Skin epidermis (tissue), 12 donors: ENCODE data around the gene DGCR2.

Experiments used
- H3K27ac ChIP-seq, 21 experiments: fragments of 200-600 bp; sonication (generic) in 11 of 21; one replicate each; pipeline ENCODE4 v1.5.0; 2020; ENCODE audit warnings: mild to moderate bottlenecking in 3 of 21, inconsistent platforms in 2 of 21, moderate library complexity in 2 of 21
- H3K4me3 ChIP-seq, 7 experiments: fragments of 200-600 bp; sonication (generic) in 2 of 7; one replicate each; pipeline ENCODE4 v1.5.0; 2020; ENCODE audit warnings: inconsistent platforms in 2 of 7, mild to moderate bottlenecking in 2 of 7, moderate library complexity in 1 of 7

DGCR2 gene

DNA sequence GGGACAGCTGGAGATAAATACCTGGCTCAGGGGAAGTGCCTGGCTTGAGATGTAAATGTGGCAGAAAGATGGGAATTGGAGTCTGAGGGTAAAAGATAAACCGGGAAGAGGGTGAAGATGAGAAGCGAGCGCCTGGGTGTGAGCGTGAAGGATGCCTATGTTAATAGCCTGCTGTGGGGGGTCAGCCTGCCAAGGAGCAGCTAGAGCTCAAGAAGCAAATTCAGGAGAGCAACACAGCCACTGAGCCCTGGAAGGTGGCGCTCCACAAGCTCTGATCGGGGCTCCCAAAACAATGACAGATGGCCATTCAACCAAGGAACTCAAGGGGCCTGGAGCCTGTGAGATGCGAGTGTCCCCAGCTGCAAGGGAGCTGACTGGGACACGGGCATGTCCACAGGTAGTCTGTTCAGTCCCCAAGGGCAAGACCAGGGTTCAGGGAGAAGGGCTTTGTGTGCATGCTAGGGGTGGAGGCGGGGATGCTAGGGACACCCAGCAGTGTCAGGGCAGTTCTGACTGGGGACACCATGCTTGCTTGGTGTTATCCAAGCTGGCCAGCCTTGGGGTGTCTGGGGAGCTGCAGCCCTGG is 25.1 kb upstream of the DGCR2 start:
- no peak overlapping the region for H3K4me3 ChIP-seq
- H3K27ac ChIP-seq = no peak overlapping the region

- Histone ChIP-seq H3K4me3 (no peak overlapping the region), H3K27ac (no peak overlapping the region)
Observed at GRCh38 chr22:19146215-19146968, 24.2 kb upstream of the DGCR2 start.

DNA sequence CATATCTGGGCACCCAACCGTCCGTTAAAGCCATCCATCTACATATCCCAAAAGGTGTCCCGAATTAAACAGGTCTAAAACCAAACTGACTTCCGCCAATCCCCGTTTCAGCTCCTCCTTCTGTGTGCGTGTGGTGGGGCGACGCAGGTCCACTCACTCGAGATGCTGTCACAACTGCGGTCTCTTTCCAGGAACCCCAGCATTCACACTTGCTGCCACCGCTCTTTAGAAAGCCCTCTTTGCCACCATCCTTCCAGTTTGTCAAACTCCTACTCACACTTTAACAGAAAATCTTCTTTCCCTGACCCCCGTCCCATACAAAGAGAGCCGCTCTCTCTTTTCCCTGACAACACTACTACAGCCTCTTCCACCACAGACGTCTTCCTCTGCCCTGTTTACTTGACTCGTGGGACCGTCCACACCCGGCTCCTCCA is 21.8 kb upstream of the DGCR2 start:
- H3K27ac ChIP-seq = peak overlapping the region in 20 of 21 experiments; percentile 2 to 92 (median 82)
- peak overlapping the region; percentile 47 to 97 (median 90) for H3K4me3 ChIP-seq

GRCh38 chr22:19143212-19143611 is 21.0 kb upstream of the DGCR2 start:
- Histone ChIP-seq H3K27ac (peak overlapping the region in 1 of 21 experiments; percentile 92), H3K4me3 (peak overlapping the region in 4 of 7 experiments; percentile 72 to 96 (median 90))

- no peak overlapping the region for H3K27ac ChIP-seq
Observed at GRCh38 chr22:19142394-19142793, 20.2 kb upstream of the DGCR2 start.

GRCh38 chr22:19139974-19140373 is 17.8 kb upstream of the DGCR2 start:
- H3K4me3 ChIP-seq = no peak overlapping the region
- peak overlapping the region in 1 of 21 experiments; percentile 2 for H3K27ac ChIP-seq

More at GRCh38 chr22:19142394-19142793, 20.2 kb upstream of the DGCR2 start:
- H3K4me3 ChIP-seq = no peak overlapping the region

DNA sequence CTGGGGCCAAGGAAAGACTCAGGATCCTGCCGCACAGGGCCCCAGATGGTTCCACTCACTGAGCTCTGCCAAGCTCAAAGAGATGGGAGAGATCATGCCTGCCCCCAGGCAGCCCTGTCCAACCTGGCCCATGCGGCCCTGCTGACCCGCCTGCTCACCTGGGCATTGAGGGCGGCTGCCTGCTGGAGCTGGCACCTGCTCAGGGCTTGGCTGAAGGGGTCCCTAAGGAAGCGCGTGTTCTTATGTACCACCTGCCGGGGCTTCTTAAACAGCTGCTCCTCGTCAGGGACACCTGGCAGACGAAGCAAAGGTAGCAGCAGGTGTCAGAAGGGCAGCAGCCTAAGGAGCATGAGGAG is 16.8 kb upstream of the DGCR2 start:
- Histone ChIP-seq H3K4me3 (no peak overlapping the region), H3K27ac (no peak overlapping the region)

DNA sequence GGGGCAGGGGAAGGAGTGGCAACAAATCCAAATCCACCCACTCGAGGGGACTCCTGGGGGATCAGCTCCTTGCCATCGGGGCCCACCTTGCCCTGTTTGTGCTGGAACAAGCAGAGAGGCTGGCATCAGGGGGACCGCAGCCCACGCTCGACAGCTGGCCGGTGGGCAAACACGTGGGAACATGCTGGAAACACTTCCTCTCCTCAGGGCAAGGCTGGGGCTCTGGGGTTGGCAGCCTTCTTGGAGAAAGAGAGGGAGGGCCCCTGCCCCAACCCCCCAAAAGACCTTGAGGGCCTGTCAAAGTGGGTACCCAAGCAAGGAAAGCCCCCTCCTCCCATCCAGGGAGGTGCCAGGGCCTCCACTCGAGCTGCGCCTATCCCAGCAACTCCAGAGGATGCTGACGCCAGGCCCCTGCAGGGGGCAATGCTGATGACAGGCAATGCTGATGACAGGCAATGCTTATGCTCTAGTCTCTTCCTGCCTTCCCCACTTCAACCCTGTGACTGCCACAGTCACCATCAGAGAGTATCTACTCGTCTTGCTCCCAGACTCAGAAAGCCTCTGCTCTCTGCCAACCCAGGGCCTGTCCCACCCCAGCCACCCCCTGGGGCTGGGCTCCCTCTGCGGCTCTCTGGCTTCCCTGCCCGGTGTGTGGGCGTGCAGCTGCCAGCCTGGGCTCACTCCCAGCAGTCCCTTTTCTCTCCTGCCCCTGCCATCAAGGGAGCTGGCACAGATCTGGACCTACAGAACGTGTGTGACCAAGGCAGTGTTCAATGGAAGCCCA is 16.2 kb upstream of the DGCR2 start:
- no peak overlapping the region for H3K4me3 ChIP-seq
- H3K27ac ChIP-seq = peak overlapping the region in 1 of 21 experiments; percentile 5

- Histone ChIP-seq H3K4me3 (no peak overlapping the region), H3K27ac (peak overlapping the region in 1 of 21 experiments; percentile 5)
Observed at GRCh38 chr22:19137384-19138216, 15.4 kb upstream of the DGCR2 start.

DNA sequence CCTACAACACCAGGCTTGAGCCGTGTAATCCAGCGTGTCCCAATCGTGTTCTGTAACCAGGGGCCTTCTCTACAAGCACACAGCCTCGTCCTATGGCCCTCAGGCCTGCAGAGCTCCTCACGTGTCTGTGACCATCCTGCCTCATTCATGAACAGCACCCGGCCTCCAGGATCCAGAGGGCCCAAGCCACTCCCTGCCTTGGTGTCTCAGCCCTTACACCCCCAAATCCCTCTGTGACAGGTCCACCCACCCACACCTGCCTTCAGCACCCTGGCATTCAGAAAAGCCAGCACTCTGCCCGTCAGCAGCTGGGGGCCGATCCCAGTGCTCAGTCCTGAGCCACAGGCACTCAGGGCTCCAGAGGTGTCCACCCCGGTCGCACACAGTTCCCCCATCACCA is 14.7 kb upstream of the DGCR2 start:
- H3K27ac ChIP-seq = no peak overlapping the region
- H3K4me3 ChIP-seq = no peak overlapping the region

DNA sequence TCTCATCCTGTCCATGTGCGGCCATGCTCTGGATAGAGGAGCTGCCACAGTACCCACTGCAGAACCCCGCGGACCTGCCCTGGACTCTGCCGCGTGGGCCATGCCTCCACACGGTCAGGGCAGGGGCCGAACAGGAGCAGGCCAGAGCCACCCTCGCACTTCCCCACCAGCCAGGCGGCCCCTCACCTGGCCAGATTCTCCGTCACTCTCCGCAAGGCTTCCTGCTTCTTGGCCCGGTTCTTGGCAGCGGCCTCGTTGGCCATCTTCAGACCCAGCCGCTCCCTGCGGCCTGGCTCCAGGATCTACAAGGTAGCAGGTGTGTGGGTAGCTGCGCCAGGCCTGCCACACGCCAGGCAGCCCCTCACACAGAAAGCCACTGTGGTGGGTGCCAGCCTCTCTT is 12.7 kb upstream of the DGCR2 start:
- Histone ChIP-seq H3K27ac (no peak overlapping the region), H3K4me3 (no peak overlapping the region)

DNA sequence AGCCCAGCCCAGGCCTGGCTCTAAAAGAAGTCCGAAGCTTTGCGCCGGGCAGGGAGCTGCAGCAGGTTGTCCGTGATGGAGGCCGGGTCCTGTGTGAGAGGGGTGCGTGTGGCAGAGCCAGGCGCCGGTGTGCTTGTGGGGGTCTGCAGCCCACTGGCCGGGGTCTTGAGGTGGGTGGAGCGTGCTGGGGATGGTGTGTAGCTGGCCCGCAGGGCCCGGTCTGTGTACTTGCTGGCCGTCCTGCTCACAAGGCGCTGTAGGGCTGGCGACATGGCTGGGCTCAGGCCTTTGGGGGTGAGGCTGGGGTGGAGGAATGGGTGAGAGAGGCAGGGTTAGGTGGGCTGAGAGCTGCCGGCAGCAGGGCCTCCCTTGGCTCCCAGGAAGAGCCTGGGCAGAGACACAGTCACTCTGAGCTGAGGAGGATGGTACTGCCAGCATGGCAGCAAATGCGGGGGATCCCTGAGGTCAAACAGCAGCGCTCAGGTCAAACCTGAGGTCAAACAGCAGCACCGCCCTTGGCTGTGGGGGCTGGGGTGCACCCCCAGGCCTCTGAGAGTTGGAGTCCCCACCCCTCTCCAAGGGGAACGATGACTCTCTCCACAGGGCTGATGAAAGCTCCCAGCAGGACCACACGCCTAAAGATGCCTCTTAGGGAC is 12.1 kb upstream of the DGCR2 start:
- Histone ChIP-seq H3K4me3 (no peak overlapping the region), H3K27ac (no peak overlapping the region)

DNA sequence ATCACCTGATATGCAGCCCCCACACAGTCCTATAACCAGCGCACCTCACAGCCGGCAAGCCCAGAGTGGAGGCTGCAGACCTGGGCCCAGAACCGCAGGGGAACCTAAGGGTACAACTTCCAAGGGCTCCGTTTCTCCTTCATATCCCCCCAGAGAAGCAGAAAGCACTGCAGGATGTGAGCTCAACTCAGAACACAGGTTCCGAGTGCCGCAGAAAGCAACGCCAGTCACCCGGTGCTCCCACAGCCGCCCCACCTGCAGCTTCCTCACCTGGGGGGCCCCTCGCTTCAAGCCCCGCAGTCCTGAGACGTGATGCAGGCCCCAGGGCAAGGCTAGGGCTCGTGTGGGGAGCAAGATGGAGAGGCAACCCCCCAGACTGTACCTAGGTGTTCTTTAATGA is 11.3 kb upstream of the DGCR2 start:
- Histone ChIP-seq H3K27ac (no peak overlapping the region), H3K4me3 (no peak overlapping the region)

GRCh38 chr22:19132693-19133400 is 10.6 kb upstream of the DGCR2 start:
- no peak overlapping the region for H3K27ac ChIP-seq
- H3K4me3 ChIP-seq = no peak overlapping the region

- no peak overlapping the region for H3K27ac ChIP-seq
- H3K4me3 ChIP-seq = no peak overlapping the region
Observed at GRCh38 chr22:19132153-19132552, 9.9 kb upstream of the DGCR2 start.

DNA sequence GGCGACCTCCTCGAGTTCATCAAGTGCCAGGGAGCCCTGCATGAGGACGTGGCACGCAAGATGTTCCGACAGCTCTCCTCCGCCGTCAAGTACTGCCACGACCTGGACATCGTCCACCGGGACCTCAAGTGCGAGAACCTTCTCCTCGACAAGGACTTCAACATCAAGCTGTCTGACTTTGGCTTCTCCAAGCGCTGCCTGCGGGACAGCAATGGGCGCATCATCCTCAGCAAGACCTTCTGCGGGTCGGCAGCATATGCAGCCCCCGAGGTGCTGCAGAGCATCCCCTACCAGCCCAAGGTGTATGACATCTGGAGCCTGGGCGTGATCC is 9.4 kb upstream of the DGCR2 start:
- Histone ChIP-seq H3K27ac (no peak overlapping the region), H3K4me3 (no peak overlapping the region)

DNA sequence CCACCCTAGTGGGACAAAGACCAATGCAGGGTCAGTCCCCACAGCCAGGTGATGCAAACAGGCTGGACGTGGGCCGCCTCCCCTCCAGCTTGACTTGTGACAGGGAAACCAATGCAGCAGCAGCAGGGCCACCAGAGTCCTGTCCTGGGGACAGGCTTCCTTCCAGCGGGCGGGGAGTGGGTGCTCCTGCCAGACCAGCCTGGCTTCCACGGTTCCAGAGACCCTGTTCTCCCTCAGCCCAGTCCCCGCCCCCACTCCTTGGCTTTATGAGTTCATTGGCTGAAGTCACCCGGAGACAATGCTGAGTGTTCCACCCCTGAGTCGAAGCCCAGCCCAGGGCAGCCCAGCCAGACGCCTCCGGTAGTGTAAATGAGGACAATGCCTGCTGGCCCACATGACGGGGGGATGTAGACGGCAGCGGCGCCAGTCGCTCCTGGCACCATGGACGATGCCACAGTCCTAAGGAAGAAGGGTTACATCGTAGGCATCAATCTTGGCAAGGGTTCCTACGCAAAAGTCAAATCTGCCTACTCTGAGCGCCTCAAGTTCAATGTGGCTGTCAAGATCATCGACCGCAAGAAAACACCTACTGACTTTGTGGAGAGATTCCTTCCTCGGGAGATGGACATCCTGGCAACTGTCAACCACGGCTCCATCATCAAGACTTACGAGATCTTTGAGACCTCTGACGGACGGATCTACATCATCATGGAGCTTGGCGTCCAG is 8.9 kb upstream of the DGCR2 start, which contains the start of gene TSSK2:
Gene TSSK2 (plus strand): TSS at position 350 of the 726 bp plus-strand sequence. CDS start 92 bp downstream, at position 442.
- H3K27ac ChIP-seq = peak within 1 kb of the TSS in 18 of 21 experiments; percentile 9 to 88 (median 58)

GRCh38 chr22:19129871-19130270 is 7.7 kb upstream of the DGCR2 start:
- H3K4me3 ChIP-seq = no peak overlapping the region
- H3K27ac ChIP-seq = peak overlapping the region in 18 of 21 experiments; percentile 11 to 88 (median 78)

More for the DNA sequence above, 8.9 kb upstream of the DGCR2 start, which contains the start of gene TSSK2:
- no peak within 1 kb of the TSS for H3K4me3 ChIP-seq
